ENCODE results near the gene MACC1. TPM values are rescaled to one million over a fixed set of nuclear protein-coding genes. Genes with fewer than 3 reads are reported as not detected.

MACC1 gene
- total RNA-seq, 4 donors from 2014 or later = 15.4 to 18.5 (median 15.8) TPM

DNA sequence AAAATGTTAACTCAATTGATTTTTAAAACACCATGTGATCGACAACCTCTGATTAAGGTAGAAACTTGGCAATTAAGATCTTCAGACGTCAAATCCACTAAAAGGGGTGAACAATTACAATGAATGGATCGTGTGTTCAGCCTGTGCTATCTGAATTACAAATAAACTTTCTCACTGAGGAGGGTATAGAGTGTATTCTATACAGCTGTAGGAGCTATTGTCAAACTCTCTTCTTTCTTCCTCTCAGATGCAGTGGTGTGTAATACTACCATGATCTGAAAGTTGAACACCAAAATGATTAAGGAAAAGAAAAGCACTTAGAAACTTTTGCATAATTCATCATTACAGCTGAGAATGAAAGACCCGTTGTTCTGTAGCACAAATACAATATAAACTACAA, 32.2 kb upstream of the MACC1 start:
- DNase-seq (ENCODE audit: low spot score in 2 of 2) = no peak
- intact Hi-C loops (cut with DNase I; ENCODE audit: low total_unique reads) = no loop called here
- H3K4me3 ChIP-seq (ENCODE audit: low read depth, poor library complexity, severe bottlenecking) = no peak overlapping the region
- TF ChIP-seq, protein P1, sequence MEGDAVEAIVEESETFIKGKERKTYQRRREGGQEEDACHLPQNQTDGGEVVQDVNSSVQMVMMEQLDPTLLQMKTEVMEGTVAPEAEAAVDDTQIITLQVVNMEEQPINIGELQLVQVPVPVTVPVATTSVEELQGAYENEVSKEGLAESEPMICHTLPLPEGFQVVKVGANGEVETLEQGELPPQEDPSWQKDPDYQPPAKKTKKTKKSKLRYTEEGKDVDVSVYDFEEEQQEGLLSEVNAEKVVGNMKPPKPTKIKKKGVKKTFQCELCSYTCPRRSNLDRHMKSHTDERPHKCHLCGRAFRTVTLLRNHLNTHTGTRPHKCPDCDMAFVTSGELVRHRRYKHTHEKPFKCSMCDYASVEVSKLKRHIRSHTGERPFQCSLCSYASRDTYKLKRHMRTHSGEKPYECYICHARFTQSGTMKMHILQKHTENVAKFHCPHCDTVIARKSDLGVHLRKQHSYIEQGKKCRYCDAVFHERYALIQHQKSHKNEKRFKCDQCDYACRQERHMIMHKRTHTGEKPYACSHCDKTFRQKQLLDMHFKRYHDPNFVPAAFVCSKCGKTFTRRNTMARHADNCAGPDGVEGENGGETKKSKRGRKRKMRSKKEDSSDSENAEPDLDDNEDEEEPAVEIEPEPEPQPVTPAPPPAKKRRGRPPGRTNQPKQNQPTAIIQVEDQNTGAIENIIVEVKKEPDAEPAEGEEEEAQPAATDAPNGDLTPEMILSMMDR (IDR thresholded peaks at IDR 0.05) = no peak
- no peak for TF ChIP-seq POLR2A (IDR thresholded peaks at IDR 0.05)
- WGBS, 2 donors = 82% methylated on average over 4 of the region's 4 CpGs

DNA sequence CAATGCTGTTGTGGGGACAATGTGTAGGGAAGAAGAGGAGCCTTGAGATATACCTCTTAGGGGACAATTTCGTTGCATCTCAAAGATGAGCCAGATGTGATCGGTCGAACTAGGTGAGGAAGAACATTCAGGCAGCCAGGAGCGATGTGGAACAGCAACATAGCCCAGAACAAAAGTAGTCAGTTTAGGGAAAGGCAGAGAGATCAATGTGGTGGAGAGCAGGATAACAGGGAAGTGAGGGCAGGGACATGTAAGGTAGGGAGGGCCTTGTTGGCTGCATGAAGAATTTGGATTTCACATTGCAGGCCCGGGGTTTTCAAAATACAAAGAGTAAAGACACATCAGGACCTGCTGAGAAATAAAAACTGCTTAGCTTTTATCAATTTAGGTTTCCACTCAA, 29.1 kb upstream of the MACC1 start:
- H3K4me3 ChIP-seq (ENCODE audit: low read depth, poor library complexity, severe bottlenecking) = no peak overlapping the region
- no peak for DNase-seq (ENCODE audit: low spot score in 2 of 2)
- intact Hi-C loops (cut with DNase I; ENCODE audit: low total_unique reads) = no loop called here
- WGBS, 2 donors = 88 to 96% methylated on average over 5 of the region's 5 CpGs
- TF ChIP-seq, protein P1 (IDR thresholded peaks at IDR 0.05) = no peak
- no peak for TF ChIP-seq POLR2A (IDR thresholded peaks at IDR 0.05)

DNA sequence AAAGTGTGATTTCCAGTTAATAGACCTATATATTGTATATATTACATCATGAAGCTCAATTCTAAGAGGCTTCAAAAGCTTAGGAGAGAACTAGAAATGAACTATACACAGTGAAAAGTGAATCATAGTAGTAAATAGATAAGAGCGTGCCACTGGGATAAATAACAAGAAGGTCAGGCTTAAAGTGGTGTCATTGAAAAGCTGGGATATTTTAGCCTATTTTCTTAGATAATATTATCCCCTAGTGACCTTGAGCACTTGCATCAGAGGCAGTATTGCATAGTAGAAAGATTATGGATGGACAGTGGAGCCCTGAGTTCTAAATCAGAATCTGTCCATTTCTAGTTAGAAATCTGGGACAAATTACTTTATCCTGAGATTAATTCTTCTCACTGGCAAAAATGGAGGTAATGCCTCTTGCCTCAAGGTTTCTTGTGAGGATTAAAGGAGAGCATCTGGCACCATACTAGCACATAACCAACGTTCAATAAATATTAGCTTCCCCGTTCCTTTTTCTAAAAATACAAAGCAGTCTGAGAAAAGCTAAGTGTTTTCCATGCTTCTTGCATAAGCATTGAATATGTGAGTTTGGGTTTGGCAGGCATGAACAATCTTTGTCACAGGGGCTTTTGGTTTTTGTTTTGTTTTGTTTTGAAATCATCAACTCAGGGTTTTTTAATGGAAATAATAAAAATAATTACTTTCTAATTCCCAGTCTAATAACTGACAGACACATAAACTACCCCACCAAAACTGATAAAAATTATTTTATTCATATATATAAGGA, 27.3 kb upstream of the MACC1 start:
- H3K4me3 ChIP-seq (ENCODE audit: low read depth, poor library complexity, severe bottlenecking) = no peak overlapping the region
- DNase-seq (ENCODE audit: low spot score in 2 of 2) = no peak
- intact Hi-C loops (cut with DNase I; ENCODE audit: low total_unique reads) = no loop called here
- no peak for TF ChIP-seq POLR2A (IDR thresholded peaks at IDR 0.05)
- TF ChIP-seq, protein P1 (IDR thresholded peaks at IDR 0.05) = no peak
- 56 to 67% methylated on average over 3 of the region's 3 CpGs for WGBS, 2 donors

DNA sequence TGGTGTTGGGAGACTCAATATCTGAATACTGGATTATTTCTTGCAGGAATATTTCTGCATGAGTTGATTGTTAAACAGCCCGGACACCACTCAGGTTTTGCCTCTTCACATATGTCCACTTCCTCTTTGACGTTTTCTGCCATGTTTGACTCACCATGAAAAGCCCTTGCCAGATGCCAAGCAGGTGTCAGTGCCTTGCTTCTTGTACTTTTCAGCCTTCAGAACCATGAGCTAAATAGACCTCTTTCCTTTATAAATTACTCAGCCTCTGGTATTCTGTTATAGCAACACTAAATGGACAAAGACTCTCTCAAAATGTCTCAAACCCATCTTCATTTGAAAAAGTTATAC, 24.7 kb upstream of the MACC1 start:
- TF ChIP-seq, protein P1 (IDR thresholded peaks at IDR 0.05) = no peak
- no peak for TF ChIP-seq POLR2A (IDR thresholded peaks at IDR 0.05)
- 60 to 65% methylated on average over 2 of the region's 2 CpGs for WGBS, 2 donors
- intact Hi-C loops (cut with DNase I; ENCODE audit: low total_unique reads) = no loop called here

DNA sequence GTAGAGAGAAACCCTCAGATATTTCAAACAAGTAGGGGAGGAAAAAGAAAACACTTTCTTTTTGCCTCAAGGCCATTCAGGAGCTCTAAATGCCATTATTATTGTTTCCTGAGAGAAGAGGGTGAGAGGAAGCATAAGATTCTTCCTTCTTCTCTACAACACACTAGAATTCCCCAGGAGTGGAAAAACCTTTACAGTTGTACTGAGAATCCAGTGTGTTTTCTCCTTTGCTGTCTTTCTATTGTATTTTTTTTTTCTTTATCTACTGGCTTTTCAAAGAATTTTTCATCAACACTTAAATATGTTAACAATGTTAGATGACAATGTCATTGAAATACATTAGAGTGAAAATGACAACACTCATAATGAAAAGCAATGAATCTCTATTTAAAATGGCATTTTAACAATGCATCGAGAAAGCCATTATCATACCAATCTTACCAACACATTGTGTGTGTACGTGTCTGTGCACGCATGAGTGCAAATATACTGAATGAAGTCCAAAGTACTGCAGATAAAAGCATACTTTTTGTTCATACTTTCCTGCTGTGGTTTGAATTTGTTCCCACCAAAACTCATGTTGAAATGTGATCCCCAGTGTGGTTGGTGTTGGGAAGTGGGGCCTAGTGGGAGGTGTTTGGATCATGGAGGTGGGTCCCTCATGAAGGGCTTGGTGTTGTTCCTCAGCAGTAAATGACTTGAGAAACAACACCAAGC, 24.2 kb upstream of the MACC1 start:
- no peak for DNase-seq (ENCODE audit: low spot score in 2 of 2)
- WGBS, 2 donors = 35 to 52% methylated on average over 3 of the region's 3 CpGs
- H3K4me3 ChIP-seq (ENCODE audit: low read depth, poor library complexity, severe bottlenecking) = no peak overlapping the region
- intact Hi-C loops (cut with DNase I; ENCODE audit: low total_unique reads) = no loop called here
- TF ChIP-seq, protein P1 (IDR thresholded peaks at IDR 0.05) = no peak
- no peak for TF ChIP-seq POLR2A (IDR thresholded peaks at IDR 0.05)

More for the DNA sequence above, 24.7 kb upstream of the MACC1 start:
- H3K4me3 ChIP-seq (ENCODE audit: low read depth, poor library complexity, severe bottlenecking) = no peak overlapping the region
- no peak for DNase-seq (ENCODE audit: low spot score in 2 of 2)
